Limb (tissue), 2 donors: ENCODE data around the gene IGSF10.
"Not testable (repeated sequence)": the region's sequence is repeated elsewhere in the genome, so short reads cannot be mapped to it uniquely, and the experiment has no call there.

Experiments
- DNase-seq, 2 donors: peaks; one replicate each; pipeline ENCODE4 v3.0.0-alpha.2; 2016; ENCODE audit errors: extremely low spot score in 2 of 2

The IGSF10 gene, protein sequence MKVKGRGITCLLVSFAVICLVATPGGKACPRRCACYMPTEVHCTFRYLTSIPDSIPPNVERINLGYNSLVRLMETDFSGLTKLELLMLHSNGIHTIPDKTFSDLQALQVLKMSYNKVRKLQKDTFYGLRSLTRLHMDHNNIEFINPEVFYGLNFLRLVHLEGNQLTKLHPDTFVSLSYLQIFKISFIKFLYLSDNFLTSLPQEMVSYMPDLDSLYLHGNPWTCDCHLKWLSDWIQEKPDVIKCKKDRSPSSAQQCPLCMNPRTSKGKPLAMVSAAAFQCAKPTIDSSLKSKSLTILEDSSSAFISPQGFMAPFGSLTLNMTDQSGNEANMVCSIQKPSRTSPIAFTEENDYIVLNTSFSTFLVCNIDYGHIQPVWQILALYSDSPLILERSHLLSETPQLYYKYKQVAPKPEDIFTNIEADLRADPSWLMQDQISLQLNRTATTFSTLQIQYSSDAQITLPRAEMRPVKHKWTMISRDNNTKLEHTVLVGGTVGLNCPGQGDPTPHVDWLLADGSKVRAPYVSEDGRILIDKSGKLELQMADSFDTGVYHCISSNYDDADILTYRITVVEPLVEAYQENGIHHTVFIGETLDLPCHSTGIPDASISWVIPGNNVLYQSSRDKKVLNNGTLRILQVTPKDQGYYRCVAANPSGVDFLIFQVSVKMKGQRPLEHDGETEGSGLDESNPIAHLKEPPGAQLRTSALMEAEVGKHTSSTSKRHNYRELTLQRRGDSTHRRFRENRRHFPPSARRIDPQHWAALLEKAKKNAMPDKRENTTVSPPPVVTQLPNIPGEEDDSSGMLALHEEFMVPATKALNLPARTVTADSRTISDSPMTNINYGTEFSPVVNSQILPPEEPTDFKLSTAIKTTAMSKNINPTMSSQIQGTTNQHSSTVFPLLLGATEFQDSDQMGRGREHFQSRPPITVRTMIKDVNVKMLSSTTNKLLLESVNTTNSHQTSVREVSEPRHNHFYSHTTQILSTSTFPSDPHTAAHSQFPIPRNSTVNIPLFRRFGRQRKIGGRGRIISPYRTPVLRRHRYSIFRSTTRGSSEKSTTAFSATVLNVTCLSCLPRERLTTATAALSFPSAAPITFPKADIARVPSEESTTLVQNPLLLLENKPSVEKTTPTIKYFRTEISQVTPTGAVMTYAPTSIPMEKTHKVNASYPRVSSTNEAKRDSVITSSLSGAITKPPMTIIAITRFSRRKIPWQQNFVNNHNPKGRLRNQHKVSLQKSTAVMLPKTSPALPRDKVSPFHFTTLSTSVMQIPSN (N-terminal part only)

GRCh38 chr3:151460774-151461450 lies at the start of gene IGSF10:
Gene IGSF10 (minus strand): TSS chr3:151461061. CDS start chr3:151458709, 2,352 bp downstream.
- peak in 1 of 2 donors; percentile 58 for DNase-seq

GRCh38 chr3:151509468-151510135 lies 48.7 kb upstream of the IGSF10 start:
- not testable (repeated sequence) for DNase-seq

DNA sequence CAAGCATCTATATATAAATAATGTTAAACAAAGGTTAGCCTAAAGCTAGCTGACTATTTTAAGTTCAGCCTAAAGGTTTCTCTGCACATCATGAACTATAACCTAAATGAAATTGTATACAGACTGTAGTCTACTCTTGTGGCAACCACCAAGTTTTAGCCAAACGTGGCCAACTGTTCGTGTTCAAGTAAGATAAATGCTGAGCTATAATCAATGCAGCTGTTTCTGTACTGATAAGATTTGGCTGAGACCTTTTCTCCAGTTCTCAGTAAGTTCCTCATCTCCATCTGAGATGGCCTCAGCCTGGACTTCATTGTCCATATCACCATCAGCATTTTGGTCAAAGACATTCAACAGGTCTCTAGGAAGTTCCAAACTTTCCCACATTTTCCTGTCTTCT lies 43.7 kb upstream of the IGSF10 start:
- no peak for DNase-seq

DNA sequence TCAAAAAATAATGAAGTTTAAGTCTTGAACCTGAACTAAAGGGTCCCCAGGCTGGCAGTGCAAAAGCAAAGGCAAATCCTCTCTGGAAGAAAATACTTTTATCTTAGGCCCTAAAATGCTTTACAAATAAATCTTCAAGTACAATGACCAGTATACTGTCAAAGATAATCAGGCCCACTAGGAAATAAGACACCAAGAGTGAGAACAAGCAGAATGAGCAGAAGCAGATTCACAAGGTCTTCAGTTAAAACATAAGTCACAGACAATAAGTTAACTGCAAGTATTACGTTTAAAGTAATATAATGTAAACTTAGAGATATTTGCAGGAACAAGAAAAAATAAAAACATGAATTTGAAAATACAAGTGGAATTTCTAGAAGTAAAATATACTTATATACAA lies 42.2 kb upstream of the IGSF10 start:
- DNase-seq, result no peak

DNA sequence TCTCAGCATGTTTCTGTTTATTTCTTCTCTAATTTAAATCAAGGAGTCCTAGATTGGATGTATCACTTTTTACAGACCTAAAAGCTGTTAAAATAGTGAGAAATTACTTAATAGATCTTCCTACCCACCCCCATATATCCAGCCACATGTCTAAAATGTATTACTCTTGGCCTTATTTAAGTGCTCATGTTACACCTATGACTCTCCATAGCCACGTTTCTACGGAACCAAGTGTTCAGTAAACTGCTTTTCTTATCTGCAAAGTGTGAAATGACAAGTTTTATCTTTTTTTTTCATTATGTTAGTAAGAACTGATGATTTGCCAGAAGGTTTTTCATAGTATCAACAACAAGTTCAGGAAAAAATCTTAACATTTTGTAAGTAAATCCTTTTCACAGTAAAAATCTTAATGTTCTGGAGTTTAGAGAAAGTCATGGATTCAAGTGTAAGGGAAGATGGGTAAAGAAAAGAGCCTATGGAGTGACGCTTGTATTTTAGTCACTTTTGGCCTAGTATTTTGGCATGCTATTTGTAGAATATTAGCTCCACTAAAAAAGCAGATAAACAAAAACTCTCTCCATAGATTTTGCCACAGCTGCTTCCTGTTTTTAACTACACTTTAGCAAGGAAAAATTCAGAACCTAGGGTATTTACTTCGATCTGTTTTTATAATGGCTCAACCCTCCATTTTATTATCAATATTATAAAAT lies 41.2 kb upstream of the IGSF10 start:
- no peak for DNase-seq

DNA sequence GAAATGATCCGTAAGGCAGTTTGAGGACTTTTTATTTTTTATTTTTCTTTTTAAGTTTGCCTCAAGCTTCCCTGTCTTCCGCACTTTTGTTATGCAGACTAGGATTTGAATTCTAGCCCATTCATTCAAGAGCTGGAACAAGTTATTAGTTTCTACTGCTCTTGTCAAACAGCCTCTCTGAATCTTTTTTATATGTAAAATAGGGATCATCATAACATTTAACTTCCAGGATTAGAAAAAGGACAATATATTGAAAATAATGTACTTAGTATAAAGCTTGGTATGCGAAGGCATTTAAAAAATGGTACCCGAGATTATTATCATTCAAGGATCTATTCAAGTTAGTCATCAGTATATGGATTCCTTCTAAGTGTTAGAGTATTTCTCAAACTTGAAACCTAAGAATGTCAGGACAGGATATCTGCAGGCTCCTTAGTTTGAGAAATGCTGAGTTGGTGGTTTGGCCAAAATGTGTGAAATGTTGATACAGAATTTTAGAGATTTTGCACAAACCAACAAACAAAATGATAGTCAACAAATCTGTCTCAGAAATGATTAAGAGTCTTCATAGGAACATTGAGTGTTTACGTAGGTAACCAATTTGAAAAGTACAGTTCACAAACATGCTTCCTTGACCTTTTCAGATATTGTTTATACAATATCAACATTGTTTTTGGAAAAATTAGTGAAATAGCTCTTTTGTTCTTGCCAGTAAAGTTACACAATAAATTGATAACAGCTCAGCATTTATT lies 40.5 kb upstream of the IGSF10 start:
- DNase-seq, result no peak

DNA sequence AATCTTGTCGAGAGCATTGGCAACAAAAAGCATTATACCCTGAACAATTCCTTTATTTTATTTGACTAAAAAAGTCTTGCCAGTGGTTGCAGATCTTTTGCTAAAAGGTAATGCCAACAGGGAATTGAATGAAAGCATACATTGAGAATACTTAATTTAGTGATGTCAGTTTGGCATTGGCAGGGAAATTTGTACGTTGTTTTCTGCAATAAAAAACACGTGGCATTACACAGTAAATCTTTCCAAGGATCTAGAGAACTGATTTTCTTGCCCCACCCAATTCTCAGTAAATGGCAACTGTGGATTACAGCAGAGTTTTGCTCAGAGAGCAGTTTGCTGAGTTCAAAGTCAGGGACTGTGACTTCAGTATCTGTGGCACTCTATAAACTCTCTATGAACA lies 38.3 kb upstream of the IGSF10 start:
- DNase-seq, result no peak

DNA sequence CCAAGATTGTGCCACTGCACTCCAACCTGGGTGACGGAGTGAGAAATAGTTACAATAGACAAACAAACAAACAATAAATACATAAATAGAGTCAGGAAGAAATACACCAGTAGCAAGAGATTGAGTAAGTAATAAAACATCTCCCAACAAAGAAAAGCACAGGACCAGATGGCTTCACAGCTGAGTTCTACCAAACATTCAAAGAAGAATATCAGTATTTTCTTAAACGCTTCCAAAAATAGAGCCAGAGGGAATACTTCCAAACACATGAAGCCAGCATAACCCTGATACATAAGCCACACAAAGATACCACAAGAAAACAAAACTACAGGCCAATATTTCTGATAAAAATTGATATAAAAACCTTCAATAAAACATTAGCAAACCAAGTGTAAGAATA lies 30.7 kb upstream of the IGSF10 start:
- DNase-seq, result no peak

- DNase-seq, result not testable (repeated sequence)
Measured at GRCh38 chr3:151487833-151488232, 27.0 kb upstream of the IGSF10 start.

GRCh38 chr3:151483961-151484520 lies 23.2 kb upstream of the IGSF10 start:
- DNase-seq, result no peak

GRCh38 chr3:151483488-151483887 lies 22.6 kb upstream of the IGSF10 start:
- DNase-seq, result no peak

GRCh38 chr3:151480492-151480891 lies 19.6 kb upstream of the IGSF10 start:
- DNase-seq, result no peak

DNA sequence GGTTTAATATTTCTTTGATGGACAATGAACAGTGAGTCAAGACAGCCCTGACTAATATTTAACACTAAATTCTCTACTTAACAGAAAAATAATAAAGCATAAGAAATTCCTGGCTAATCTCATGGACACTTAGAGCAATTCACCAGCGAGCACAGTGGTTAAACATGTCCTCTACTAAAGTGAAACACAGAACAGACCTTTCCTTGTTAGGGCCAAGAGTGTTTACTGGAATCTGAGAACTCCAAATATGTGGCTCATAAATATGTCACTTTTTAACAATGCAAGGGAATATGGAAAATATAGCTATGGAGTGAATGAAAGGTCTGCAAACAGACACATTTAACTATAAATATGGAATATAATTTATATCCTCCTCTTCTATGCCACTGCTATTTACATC lies 18.6 kb upstream of the IGSF10 start:
- DNase-seq, result no peak

- DNase-seq, result no peak
Measured at GRCh38 chr3:151478335-151478697, 17.5 kb upstream of the IGSF10 start.

DNA sequence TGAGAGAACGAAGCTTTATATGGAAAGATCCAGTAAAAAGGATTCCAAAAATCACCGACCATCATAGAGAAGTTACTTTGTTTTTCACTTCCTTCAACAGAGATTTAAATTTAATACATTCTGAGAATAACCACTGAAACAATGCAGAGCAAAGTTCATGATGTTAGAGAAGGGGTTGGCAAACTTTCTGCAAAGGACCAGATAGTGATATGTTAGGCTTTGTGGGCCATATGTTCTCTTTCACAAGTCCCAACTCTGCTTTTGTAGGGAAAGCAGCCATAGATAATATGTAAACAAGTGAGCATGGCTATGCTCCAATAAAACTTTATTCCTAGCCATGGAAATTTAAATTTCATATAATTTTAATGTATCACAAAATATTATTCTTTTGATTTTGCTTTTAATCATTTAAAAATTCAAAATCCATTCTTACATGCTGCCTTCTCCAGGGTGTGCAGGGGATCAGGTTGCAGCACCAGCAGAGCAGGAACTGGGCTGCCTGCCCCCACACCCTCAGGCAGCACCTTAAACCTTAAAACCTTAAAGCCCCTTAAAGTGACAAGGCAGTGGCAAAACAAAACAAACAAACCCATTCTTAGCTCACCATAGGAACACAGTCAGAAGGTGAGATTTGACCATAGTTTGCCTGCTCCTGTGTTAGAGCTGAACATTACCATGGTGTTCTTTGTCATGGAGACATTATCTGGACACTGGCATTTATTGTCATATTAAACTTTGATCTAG lies 16.9 kb upstream of the IGSF10 start:
- no peak for DNase-seq

DNA sequence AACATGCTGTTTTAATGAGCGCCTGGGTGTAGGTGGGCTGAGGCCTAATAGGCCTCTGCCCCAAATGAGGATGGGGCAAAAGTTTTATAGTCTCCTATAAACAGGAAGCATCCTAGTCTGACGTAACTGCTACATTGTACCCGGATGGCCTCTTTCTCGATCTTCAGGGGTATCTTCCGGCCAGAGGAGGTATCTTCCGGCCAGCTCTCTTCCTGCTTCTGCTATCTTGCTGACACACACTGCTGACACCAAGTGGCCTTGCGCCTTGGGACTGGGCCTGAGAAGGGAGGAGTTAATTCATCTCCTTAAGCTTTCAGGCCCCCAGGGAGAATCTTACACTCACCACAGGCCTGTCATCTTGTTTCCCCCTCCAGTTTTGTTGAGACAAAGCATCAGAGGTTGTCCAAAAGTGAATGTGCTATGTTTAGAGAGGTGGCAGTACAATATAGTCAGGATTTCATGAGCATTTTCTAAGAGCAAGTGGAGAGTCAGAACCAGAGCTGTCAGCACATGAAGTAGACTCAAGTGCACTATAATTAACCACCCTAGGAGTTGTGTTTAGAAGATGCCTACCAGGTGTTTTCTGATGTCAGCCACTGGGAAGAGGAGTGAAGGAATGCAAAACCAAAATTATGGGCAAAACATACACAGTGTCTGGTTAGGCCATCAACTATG lies 15.6 kb upstream of the IGSF10 start:
- no peak for DNase-seq

DNA sequence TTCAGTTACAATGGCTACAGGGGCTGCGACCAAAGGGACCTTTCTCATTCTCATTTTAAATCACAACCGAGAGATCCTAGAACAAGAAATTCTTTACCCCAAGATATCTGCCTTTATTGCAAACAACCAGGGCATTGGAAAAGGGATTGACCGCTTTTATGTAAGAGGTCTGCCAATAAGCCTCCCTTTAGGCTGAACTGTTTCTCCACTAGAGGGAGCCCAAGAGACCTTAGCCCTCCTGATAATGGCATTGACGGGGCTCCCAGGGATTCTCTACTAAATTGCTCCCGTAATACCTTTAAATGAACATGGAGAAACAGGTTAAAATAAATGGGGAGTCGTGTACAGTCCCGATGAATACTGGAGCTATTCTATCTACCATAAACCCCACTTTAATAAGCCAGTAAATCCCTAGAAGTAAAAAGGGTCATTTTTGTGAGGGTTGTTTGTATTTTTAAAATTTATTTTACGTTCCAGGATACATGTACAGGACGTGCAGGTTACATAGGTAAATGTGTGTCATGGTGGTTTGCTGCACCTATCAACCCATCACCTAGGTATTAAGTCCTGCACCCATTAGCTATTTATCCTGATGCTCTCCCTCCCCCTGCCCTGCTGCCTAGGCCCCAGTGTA lies 7.5 kb upstream of the IGSF10 start:
- no peak for DNase-seq
